Endothelial cell of umbilical vein (primary cell): ENCODE data around the gene MED27. TPM values are rescaled to one million over a fixed set of nuclear protein-coding genes. Genes with fewer than 3 reads are reported as not detected.

Experiments used
- BruUV-seq: library from RNA; stranded (reverse); fragments of 400-500 nt; replicated peaks from 2 replicates; lab custom pipeline; 2021; lab: Mats Ljungman, UMichigan
- CTCF ChIA-PET: fragments of 300-600, 350-600 bp; sonication (Branson Sonifier 250); formaldehyde crosslinking; loops from one replicate; lab custom pipeline; 2021; ENCODE audit warnings: antibody characterized with exemption, inconsistent platforms; lab: Charles Lee
- POLR2A ChIA-PET: fragments of 300-600, 350-600 bp; sonication (Branson Sonifier 250); formaldehyde crosslinking; loops from one replicate; lab custom pipeline; 2021; ENCODE audit warnings: antibody characterized with exemption, inconsistent platforms; lab: Charles Lee
- DNase-seq: peaks from one replicate; pipeline ENCODE4 v3.0.0-alpha.2; 2011; ENCODE audit warnings: low read depth, low spot score
- FAIRE-seq: peaks from 2 replicates; lab custom pipeline; 2011; peaks lifted over from hg19 to GRCh38; lab: Jason Lieb, UNC
- H2AFZ ChIP-seq: 2 replicates; pipeline ENCODE4 v1.6.0; 2012; ENCODE audit warnings: low read depth, low read length, control low read depth, inconsistent platforms
- H3K27ac ChIP-seq: 2 replicates; pipeline ENCODE4 v1.5.1; 2011; ENCODE audit warnings: low read depth, mild to moderate bottlenecking, control low read depth, low read length, moderate library complexity; ENCODE audit not compliant: insufficient read depth
- H3K27me3 ChIP-seq, 2 experiments: 2 replicates each; pipeline versions ENCODE4 v1.6.0 to v1.6.1; 2011; ENCODE audit warnings: low read length in 2 of 2, mixed read lengths in 1 of 2; ENCODE audit not compliant: control insufficient read depth in 2 of 2, insufficient read depth in 2 of 2
- H3K36me3 ChIP-seq, 2 experiments: 2 replicates in 1 of 2; 3 replicates in 1 of 2; pipeline ENCODE4 v1.5.1; 2011; ENCODE audit warnings: low read length in 2 of 2, mild to moderate bottlenecking in 1 of 2, moderate library complexity in 1 of 2; ENCODE audit not compliant: control insufficient read depth in 2 of 2, insufficient read depth in 2 of 2; ENCODE audit errors: extremely low read depth in 1 of 2
- H3K4me1 ChIP-seq: 3 replicates; pipeline ENCODE4 v1.5.1; 2011; ENCODE audit warnings: mild to moderate bottlenecking, low read length; ENCODE audit not compliant: control insufficient read depth, insufficient read depth; ENCODE audit errors: extremely low read depth
- H3K4me2 ChIP-seq: 2 replicates; pipeline ENCODE4 v1.6.1; 2011; ENCODE audit warnings: low read length, control low read depth, mixed read lengths; ENCODE audit not compliant: insufficient read depth
- H3K4me3 ChIP-seq, 3 experiments: fragments of 200-600 bp in 1 of 3; sonication (generic), shearing (Covaris generic) in 1 of 3; replicated peaks in 1 of 3; 2 replicates each; pipeline ENCODE4 v1.5.1; 2011 to 2016; ENCODE audit warnings: control low read depth in 3 of 3, low read length in 3 of 3, mild to moderate bottlenecking in 2 of 3, inconsistent platforms in 1 of 3, low read depth in 1 of 3, moderate library complexity in 1 of 3; ENCODE audit not compliant: insufficient read depth in 1 of 3
- H3K79me2 ChIP-seq: 2 replicates; pipeline ENCODE4 v1.6.0; 2012; ENCODE audit warnings: low read length, inconsistent platforms; ENCODE audit not compliant: control insufficient read depth, insufficient read depth
- H3K9ac ChIP-seq: replicated peaks from 2 replicates; pipeline ENCODE3; 2011; ENCODE audit warnings: low read length, control low read depth; ENCODE audit not compliant: insufficient read depth; ENCODE audit errors: extremely low read depth
- H3K9me1 ChIP-seq: replicated peaks from 3 replicates; pipeline ENCODE4 v1.6.0; 2011; ENCODE audit warnings: mild to moderate bottlenecking, low read length; ENCODE audit not compliant: control insufficient read depth, insufficient read depth; ENCODE audit errors: extremely low read depth
- H3K9me3 ChIP-seq: replicated peaks from 2 replicates; pipeline ENCODE4 v1.5.1; 2012; ENCODE audit warnings: low read length, inconsistent platforms; ENCODE audit not compliant: control insufficient read depth, insufficient read depth
- H4K20me1 ChIP-seq: replicated peaks from 2 replicates; pipeline ENCODE3; 2011; ENCODE audit warnings: mild to moderate bottlenecking, low read length; ENCODE audit not compliant: control insufficient read depth, insufficient read depth; ENCODE audit errors: extremely low read depth
- CTCF ChIP-seq, 2 donors: IDR thresholded peaks; 1 replicate in 1 of 2; 2 replicates in 1 of 2; pipeline ENCODE4 v1.5.1; 2011; ENCODE audit warnings: low read length in 2 of 2, mild to moderate bottlenecking in 2 of 2, moderate library complexity in 2 of 2, control low read depth in 1 of 2, inconsistent platforms in 1 of 2, low read depth in 1 of 2; ENCODE audit not compliant: insufficient read depth in 1 of 2; ENCODE audit errors: extremely low read depth in 1 of 2
- EZH2 ChIP-seq: IDR thresholded peaks from 2 replicates; pipeline ENCODE4 v1.6.1; 2012; ENCODE audit warnings: borderline replicate concordance, low read depth, mild to moderate bottlenecking, moderate library complexity, low read length, inconsistent platforms; ENCODE audit not compliant: severe bottlenecking
- FOS ChIP-seq: IDR thresholded peaks from 2 replicates; pipeline ENCODE4 v1.6.1; 2011; ENCODE audit warnings: mild to moderate bottlenecking, low read length, moderate library complexity, borderline replicate concordance; ENCODE audit not compliant: insufficient read depth
- JUN ChIP-seq: IDR thresholded peaks from 2 replicates; pipeline ENCODE4 v1.6.1; 2011; ENCODE audit warnings: borderline replicate concordance, low read depth; ENCODE audit not compliant: insufficient read length, insufficient read depth
- MAX ChIP-seq: IDR thresholded peaks from 2 replicates; pipeline ENCODE4 v1.6.1; 2011; ENCODE audit not compliant: insufficient read depth, insufficient read length
- POLR2AphosphoS5 ChIP-seq: IDR thresholded peaks from 2 replicates; pipeline ENCODE4 v1.6.1; 2012; ENCODE audit warnings: low read depth, mild to moderate bottlenecking, control low read depth, low read length, moderate library complexity; ENCODE audit not compliant: insufficient read depth
- dilution Hi-C: fragments of 300-500 bp; cut with MboI; formaldehyde crosslinking; loops from one replicate; pipeline ENCODE4 v1.15.0; 2019; ENCODE audit warnings: low sequenced_read_pairs; ENCODE audit not compliant: extremely low pct_ligation_motif_present
- intact Hi-C: fragments of 100-400 bp; cut with micrococcal nuclease; formaldehyde crosslinking; loops from one replicate; pipeline ENCODE4 v1.10.0; 2022
- polyA plus RNA-seq, 4 experiments: library from polyadenylated mRNA; depleted of rRNA in 3 of 4; stranded (reverse) in 3 of 4; unstranded in 1 of 4; fragments of >200 nt; gene quantifications; 2 replicates each; pipeline versions ENCODE4 v1.2.1 to v1.2.3, GENCODE V29; 2011 to 2012; ENCODE audit warnings: missing spikeins in 1 of 4
- total RNA-seq: library from RNA; stranded (reverse); gene quantifications from 2 replicates; pipeline ENCODE4 v1.2.3, GENCODE V29; 2021

Gene MED27
- total and polyA plus RNA-seq, 2 donors (not counting 3 experiments of a cell fraction or from before 2014, with no cell fraction given), result 27.9 to 47.8 TPM

GRCh38 chr9:131982102-131982501 lies 97.6 kb downstream of the MED27 start:
- FAIRE-seq, result no peak
- dilution Hi-C loops, result no loop called here
- POLR2A ChIA-PET, result no interaction called here

More at GRCh38 chr9:131982102-131982501, 97.6 kb downstream of the MED27 start:
- intact Hi-C loops, result no loop called here
- Histone ChIP-seq H3K9me3 (no peaks in the 10 kb centered on the region), H3K9ac (no peak overlapping the region), H3K4me1 (peaks cover 21% of the 10 kb centered on the region), H2AFZ (no peak overlapping the region), H3K79me2 (no peaks in the 10 kb centered on the region), H3K9me1 (no peaks in the 10 kb centered on the region), H3K36me3 (no peaks in the 10 kb centered on the region), H3K4me2 (no peak overlapping the region), H3K27ac (no peak overlapping the region), H3K4me3 (no peak overlapping the region), H3K27me3 (no peaks in the 10 kb centered on the region), H4K20me1 (no peaks in the 10 kb centered on the region)
- BruUV-seq, result no TSS peak
- CTCF ChIA-PET, result interaction anchor here (1.4 to 2.7 kb wide), 2 partner anchors 10 to 14 kb away, joined by 3 to 10 read pairs; no protein-coding TSS in a partner anchor
- TF ChIP-seq POLR2AphosphoS5 (no peak), MAX (no peak), EZH2 (no peak), JUN (no peak), CTCF (IDR thresholded peaks at IDR 0.05; ENCODE audit: extremely low read depth in 1 of 2, insufficient read depth in 1 of 2, low read depth in 1 of 2, low read length in 2 of 2) (no peak), FOS (no peak)
- DNase-seq, result no peak
